Fibroblast of skin of left biceps (primary cell): ENCODE data around the gene ZSWIM7.
A peak's percentile ranks its signal among the peaks of the same experiment; 100 is the strongest.
"Not testable (repeated sequence)": the region's sequence is repeated elsewhere in the genome, so short reads cannot be mapped to it uniquely, and the experiment has no call there.

Experiments used
- DNase-seq, 2 experiments: peaks; one replicate each; pipeline ENCODE4 v3.0.0-alpha.2; 2013; ENCODE audit warnings: low read depth in 2 of 2

The ZSWIM7 gene

DNA sequence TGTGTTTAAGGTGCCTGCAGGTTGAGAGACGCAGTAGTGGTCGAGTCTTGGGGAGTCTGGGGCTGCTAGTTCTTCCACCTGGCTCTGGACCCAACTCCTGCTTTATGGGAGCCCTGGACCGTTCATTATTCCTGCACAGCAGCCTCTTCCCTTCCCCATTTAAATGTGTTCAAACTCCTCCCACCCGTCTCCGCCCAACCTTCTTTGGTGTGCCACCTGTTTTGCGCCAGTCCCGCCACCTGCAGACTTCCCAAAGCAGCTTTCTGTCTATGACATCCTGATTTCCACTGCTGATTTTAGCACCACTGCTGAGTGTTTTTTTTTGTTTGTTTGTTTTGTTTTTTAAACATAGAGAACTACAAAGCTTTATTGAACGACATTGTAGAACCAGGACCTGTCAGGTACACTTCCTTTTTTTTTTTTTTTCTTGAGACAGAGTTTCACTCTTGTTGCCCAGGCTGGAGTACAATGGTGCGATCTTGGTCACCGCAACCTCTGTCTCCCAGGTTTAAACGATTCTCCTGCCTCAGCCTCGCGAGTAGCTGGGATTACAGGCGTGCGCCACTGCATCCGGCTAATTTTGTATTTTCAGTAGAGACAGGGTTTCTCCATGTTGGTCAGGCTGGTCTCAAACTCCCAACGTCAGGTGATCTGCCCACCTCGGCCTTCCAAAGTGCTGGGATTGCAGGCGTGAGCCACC lies 41.7 kb downstream of the ZSWIM7 start:
- DNase-seq, result no peak

DNA sequence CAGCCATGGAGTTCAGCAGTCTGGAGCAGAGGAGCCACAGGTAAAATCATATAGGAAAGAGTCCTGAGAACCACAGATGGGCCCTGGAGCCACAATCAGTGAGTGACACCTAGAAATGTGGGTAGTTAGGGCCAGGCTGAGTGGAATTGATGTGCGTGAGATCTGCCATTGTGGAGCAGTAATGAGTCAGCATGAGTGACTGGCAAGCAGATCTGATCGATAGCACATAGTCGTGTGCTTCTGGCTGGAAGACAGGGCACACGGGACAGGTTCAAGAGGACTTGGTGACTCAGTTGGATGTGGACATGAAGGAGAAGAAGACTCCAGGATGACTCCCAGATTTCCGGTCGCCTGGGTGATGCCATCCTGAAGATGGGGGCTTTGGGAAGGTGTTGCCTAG lies 42.3 kb downstream of the ZSWIM7 start:
- no peak for DNase-seq

DNA sequence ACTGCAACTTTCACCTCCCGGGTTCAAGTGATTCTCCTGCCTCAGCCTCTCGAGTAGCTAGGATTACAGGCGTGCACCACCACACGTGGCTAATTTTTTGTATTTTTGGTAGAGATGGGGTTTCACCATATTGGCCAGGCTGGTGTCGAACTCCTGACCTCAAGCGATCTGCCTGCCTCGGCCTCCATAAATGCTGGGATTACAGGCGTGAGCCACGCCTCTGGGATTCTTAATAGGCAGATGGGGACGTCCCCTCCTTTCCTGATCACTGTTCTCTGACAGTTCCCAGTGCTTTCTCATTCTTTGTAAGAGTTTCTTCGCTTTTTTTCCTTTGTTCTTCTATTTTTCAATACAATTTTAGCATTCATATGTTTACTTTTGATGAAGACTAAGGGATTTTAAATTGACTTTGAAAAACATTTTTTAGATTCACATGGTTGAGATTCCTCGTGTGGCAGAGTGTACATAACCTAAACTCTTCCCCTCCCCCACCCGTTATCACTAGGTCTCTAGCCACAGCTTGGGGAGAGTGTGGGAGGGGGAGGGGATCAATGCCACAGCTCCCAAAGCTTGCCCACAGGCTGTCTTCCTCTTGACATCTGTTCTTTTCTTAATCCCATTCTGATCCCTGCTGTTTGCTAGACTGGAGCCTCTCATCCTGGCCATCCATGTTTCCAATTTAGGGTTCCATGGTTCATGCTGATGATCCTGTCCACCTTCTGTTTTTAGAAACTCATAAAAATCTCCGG lies 43.5 kb downstream of the ZSWIM7 start:
- no peak for DNase-seq

DNA sequence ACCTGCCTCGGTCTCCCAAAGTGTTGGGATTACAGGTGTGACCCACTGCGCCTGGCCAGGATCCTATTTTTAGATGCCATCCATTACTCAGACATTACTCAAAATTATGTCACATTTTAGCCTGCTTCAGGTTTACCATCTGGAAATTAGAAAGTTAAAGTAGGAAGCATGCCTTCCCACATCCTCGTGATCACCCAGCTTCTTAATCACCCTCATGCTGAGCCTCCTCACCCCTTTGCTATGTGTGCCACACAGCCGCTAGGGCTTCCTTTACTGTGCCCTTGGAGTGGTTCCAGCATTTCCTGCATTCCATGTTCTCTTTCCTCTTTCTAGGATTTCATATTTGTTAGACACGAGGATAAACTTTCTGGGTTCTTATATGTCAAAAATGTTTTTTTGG lies 45.3 kb downstream of the ZSWIM7 start:
- peak in 1 of 2 experiments; percentile 45 for DNase-seq

DNA sequence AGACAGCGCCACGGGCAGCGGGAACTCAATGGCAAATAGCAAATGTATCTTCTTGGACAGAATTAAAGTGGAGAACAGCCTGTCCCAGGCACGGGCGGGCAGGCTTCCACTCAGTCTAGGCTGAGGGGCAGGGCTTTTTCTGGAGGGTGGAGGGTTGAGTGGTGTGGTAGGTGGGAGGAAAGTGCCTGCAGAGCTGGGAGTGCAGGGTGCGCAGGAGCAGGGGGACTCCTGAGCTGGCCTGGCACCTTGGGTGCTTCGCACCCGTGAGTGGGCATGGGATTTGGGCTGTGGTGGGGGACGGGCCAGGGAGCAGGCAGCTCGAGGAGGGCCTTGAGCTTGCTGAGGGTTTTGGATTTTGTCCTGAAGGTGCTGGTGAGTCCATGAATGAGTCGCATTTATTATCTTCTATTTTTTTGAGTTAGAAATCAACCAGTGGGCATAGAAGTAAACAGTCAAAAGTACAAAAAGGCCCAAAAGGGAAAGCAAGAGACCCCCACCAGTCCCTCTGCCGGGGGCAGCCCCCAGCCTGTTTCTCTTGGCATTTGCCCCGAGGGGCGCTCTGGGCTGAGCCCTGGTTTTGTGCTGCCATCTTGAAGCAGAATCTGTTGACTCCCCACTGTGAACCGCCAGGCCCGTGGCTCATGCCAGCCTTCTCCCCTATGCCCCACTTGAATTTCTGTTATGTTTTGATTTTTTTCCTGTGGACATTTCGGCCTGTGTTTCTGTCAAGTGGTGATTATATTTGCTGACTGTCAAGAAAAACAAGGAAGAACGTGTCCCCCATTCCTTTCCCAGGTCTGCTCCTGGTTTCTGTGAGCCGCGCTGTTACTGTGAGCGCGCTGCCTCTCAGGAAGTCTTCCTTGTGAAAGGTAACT lies 46.4 kb downstream of the ZSWIM7 start:
- no peak for DNase-seq

DNA sequence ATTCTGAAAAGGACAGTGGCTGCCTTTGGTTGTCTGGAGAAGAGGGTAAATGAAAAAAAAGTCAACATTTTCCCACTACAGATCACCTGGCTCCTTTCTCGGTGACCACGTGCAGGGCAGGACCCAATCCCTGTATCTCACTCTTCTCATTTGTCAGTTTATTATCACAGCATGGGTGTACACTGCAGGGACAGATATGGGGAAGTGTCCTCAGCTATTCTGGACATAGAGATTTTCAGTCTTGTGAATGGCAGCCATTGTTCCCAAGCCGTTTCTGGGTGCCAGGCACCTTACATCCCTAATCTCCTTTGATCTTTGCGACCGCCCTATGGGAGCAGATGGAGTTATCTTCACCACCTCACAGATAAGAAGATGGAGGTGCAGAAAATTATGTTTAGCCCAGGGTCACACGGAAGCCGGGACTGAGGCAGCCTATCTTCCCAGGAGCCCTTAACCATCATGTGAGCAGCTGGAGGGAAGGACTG lies 47.4 kb downstream of the ZSWIM7 start:
- DNase-seq, result no peak

DNA sequence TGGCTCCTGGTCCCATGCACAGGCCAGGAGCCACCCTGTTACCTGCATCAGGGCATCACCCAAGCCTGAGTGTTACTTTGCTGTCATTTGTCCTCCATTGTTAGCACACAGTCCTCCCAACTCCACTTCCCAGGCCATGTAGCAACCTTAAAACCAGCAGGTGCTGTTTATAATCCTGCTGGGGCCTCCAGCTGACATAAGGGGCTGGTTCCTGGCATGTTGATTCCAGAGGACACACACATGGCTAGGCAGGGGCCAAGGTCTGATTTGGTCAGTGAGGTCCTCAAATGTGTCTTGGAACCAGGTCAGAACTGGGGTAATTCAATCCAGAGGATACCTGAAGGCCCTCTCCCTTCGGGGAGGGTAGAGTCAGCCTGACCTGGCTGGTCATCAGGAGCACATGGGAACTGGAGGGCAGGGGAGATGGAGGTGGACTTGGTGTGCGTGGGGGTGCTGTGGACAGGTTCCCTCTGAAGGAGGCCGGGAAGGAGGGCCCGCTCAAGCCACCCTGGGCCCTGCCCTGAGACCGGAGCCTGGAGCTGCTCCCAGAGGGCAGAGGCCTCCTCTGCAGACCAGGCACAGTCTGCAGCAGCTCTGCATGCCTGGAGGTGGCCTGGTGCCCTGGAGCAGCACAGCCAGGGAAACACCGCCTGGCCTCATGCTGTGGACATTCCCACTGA lies 48.0 kb downstream of the ZSWIM7 start:
- DNase-seq, result no peak

DNA sequence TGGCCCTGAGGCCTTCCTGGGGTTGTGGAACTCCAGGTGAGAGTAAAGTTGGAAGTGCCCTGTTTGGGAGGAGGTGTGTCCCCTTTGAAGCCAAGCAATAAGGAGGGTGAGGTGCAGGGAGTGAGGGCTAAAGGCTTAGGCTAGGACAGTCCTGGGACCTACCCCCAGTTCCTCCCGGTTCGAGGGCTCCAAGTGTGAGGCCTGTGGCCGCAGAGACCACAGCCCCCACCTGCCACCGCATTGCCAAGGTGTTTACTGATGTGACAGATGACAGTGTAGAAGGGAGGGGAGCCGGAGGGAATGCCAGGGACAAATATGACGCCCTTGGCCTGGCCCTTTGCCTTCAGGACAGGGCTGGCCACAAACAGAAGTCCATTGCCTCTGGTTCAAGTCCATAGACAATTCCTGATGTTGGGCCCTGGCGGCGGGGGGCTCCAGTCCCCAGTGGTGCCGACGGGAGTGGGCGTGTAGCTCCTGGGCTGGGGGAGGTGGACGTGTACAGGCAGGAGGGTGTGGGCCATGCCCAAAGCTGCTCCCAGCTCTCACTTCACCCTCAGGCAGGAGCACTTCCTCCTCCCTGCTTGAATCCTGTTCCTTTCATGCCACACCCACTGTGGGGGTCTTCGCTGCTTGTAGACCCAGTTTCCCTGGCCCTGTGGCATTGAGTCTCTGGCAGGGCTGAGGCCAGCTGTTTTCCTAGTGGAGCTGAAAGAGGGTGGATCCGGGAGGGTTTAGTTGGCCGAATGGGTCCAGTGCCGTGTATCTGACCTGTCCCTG lies 51.3 kb downstream of the ZSWIM7 start:
- no peak for DNase-seq

DNA sequence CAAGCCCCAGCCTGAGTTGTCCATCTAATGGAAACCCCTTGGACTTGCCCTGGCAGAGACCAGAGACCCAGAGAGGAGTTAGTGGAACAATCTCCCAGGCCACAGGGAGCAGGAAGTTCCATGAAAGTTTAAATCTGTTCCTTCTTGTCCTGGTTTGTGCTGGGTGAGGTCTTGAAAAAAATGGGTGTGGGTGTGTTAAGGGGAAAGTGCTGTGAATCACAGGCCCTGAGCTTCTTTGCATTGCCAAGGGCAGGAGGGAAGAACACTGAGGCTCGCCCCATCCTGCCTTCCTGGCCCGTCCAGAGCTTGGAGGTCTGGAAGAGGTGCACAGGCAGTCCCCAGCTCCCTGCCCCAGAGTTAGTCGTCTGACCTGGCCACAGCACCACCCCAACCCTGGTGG lies 52.2 kb downstream of the ZSWIM7 start:
- no peak for DNase-seq

DNA sequence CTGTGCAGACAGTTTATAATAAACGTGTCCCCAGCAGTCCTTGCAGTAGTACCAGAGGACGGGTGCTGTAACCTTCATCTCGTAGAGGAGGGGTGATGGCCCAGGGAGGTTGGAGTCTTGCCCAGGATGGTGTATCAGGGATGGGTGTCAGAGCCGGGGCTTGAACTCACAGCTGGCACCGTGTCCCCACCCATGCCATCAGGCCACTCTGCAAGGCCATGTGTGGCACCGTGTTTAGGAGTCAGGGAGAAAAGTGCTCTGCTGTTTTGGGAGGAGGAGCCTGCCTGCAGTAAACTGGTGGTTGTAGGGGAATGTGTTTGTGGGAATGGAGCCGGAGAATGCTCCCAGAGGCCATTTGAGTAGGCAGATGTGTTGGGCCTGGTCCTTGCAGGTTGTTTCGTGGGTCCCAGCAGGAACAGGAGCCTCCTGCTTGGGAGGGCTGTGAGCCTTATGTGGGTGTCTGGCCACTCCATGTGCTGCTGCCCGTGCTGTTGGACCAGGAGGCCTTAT lies 52.8 kb downstream of the ZSWIM7 start:
- DNase-seq, result no peak

DNA sequence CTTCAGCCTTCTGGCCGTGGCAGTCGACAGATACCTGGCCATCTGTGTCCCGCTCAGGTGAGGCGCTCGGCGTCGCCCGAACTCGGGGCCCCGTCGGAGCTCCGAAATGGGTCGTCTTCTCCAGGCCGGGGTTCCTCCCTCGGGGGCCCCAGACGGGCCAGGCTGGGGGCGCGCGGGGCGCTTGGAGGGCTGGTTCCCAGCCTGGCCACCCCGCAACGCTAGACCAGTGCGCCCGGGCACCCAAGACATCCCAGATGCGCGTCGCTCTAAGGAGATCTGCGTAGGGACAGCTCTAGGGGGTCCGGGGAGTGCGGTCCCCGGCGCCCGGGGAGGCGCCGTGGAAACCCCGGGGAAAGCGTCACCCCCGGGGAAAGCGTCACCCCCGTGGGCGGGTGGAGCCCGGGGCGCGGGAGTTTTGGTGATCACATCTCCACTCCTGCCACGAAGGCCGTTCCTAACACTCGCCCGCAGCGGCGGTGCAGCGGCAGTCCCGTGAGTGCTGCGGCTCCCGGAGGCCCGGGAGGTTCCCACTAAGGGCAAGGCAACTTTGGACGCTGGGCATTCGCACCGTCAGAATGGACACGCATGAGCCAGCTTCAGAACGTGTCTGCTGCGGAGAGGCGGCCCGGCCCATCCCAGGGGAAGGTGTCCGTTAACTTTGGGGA lies 53.8 kb downstream of the ZSWIM7 start:
- DNase-seq, result no peak

DNA sequence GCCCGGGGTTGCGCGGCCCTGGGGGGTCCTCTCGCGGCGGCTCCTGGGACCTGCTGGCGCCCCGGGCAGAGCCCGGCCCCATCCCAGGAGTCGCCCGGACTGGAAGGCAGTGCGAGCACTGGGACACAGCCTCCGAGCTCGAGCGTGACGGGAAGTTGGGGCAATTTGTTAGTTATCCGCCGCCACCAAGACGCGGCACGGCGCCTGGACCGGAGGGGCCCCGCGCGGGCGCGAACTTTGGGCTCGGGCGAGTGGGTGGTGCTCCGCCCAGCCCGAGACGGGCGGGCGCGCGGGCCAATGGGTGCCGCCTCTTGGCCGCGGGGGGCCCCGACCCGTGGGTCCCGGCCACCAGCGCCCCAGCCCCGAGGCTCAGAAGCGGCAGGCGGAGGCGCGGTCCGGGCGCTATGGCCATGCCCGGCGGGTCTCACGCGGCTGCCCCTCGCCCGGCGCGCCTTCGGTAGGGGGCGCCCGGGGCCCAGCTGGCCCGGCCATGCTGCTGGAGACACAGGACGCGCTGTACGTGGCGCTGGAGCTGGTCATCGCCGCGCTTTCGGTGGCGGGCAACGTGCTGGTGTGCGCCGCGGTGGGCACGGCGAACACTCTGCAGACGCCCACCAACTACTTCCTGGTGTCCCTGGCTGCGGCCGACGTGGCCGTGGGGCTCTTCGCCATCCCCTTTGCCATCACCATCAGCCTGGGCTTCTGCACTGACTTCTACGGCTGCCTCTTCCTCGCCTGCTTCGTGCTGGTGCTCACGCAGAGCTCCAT lies 54.6 kb downstream of the ZSWIM7 start, which contains the start of gene ADORA2B:
ADORA2B (plus strand) TSS at position 372 of the 768 bp plus-strand sequence; CDS start at position 491, 119 bp downstream.
- DNase-seq, result peak in 1 of 2 experiments; percentile 34

DNA sequence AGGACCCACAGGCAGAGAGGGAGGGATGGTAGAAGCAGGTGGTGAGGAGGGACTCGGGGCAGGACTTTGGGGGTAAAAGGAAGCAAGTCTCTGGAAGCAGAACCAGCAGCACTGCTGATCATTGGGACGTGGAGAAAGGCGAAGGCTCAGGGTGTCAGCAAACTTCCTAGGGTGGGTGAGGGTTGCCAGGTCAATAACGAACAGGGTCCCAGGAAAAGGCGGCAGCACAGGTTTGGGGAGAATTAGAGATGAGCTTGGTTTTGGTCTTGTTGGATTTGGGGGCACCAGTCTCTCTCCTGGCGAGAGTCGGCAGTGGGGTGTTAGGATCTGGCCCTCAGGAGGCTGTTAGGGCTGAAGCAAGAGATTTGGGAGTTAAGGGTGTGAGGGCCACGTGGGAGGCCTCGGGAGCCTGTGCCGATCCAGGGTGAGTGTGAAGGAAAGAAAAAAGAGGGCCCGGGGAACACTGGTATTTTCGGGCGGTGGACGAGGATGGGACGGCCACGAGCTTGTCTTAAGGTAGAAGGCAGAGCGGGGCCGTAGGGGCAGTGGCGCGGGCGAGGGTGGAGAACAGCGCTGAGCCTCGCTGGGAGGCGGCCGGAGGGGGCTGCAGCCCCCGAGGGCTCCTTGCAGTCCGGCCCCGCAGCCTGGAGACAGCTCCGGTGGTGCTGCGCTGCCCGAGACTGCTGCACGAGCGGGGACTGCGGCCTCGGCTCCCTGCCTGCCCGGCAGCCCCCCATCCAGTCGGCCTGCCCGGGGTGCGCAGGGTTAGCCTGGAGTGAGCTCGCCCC lies 55.3 kb downstream of the ZSWIM7 start:
- DNase-seq, result no peak

DNA sequence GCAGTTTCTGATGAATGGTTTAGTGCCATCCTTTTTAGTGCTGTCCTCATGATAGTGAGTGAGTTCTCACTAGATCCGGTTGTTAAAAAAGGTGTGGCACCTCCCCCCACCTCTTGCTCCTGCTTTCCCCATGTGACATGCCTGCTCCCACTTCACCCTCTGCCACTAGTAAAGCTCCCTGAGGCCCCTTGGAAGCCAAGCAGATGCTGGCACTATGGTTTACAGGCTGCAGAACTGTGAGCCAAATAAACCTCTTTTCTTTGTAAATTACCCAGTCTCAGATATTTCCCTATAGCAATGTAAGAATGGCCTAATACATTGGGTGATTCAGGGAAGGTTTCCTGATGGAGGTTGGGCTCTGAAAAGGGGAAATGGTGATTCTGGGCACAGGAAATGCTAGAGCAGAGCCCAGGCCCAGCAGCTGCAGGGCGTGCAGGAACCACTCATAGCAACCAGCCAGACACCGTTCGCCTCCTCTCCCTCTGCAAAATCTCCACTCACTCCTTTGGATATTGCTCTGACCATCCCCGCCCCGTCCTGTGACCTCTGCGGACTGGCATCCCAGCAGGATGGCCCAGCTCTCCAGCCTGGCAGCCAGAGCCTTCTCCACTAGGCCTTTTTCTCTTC lies 57.2 kb downstream of the ZSWIM7 start:
- DNase-seq, result no peak

DNA sequence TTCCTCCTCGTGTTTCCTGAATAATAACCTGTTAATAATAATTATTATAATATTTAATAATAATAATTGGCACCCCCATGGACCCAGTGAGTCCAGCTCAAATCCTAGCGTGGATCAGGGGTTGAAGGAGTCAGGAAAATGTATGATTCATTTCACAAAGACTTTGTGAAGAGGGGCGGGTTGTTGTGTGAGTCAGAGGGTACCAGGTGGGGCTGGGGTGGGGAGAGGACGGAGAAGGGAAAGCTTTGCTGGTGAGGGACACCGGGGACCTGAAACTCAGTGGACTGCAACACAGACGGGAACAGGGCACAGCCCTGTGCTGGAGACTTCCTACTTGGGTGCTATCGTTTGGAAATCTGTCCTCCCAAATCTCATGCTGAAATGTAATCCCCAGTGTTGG lies 57.7 kb downstream of the ZSWIM7 start:
- no peak for DNase-seq

DNA sequence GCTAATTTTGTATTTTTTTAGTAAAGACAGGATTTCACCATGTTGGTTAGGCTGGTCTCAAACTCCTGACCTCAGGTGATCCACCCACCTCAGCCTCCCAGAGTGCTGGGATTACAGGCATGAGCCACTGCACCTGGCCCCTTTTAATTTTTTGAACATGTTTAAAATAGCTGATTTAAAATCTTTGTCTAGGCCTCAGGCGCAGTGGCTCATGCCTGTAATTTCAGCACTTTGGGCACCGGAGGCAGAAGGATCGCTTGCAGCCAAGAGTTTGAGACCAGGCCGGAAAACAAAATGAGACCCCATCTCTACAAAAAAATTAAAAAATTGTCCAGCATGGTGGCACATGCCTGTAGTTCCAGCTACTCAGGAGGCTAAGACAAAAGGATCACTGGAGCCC lies 63.0 kb downstream of the ZSWIM7 start:
- DNase-seq, result not testable (repeated sequence)

DNA sequence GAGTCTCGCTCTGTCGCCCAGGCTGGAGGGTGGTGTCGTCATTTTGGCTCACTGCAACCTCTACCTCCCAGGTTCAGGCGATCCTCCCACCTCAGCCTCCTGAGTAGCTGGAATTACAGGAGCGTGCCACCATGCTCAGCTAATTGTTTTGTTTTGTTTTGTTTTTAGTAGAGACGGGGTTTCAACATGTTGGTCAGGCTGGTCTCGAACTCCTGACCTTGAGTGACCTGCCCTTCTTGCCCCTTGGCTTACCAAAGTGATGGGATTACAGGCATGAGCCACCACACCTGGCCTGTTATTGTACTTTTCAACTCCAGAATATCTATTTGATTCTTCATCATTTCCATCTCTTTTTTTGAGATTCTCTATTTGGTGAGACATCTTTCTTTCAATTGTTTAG lies 63.6 kb downstream of the ZSWIM7 start:
- no peak for DNase-seq

DNA sequence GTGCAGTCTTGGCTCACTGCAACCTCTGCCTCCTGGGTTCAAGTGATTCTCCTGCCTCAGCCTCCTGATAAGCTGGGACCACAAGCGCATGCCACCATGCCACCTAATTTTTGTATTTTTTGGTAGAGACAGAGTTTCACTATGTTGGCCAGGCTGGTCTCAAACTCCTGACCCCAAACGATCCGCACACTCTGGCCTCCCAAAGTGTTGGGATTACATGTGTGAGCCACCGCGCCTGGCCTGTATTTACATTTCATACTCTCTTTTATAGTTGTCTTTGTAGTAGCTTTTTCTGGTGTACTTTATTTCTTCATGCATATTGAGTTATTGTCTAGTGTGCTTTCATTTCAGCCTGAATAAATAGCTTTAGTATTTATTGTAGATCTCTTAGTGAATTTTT lies 64.6 kb downstream of the ZSWIM7 start:
- DNase-seq, result no peak
